ENCODE results near the gene AKAP5.
A peak's percentile ranks its signal among the peaks of the same experiment; 100 is the strongest.

AKAP5 gene

GRCh38 chr14:64502887-64503433 lies 37.7 kb downstream of the AKAP5 start:
- H3K4me3 ChIP-seq (ENCODE audit: low read length), result peak overlapping the region; percentile 94
- DNase-seq (ENCODE audit: low read depth), result peak; percentile 13
- TF ChIP-seq CTCF (conservative IDR thresholded peaks at IDR 0.05; ENCODE audit: low read length), result no peak

DNA sequence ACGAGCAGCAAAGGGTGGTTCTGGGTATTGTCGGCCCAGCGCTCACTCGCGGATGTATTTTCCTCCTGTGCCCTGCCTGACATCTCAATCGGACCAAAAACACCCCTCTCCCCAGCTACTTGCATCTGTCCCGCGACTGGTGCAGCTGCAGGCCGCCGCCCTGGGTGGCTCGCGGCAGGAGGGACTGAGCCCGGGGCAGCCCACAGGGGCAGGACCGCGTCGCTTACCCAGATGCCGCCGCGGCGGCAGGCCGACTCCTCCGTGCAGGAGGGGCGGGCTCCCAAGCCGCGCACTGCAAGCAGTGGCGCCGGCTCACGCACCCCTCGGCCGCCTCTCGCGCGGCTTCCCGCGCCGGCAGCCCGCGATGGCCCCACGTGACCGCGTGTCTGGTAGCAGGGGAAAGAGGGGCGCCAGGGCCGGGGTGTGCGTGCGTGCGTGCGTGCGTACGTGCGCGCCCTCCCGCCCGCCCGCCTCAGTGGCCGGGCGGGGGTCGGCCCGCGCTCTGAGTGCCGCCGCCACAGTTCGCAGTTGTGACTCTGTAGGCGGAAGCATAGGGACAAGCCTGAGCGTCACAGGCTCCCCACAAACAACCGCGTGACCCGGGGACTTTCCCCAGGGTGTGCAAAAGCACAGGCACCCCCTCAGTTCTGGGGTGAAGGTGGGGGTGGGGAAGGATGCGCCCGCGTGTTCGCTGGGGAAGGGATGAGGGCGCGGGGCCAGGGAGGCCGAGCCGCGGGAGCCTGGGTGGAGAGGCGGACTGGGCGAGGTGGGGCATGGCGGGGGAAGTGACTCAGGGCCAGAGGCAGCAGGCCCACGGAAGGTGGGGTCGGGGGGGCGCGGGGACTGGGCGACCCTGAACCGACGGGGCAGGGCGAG lies 38.4 kb downstream of the AKAP5 start, which contains the start of gene ZBTB25:
TSS of gene ZBTB25 (minus strand) at position 405 of the 876 bp plus-strand sequence. CDS start 13,305 bp downstream, outside the sequence.
- H3K4me3 ChIP-seq (ENCODE audit: low read length), result peak within 1 kb of the TSS; percentile 94
- peak; percentile 95 for DNase-seq (ENCODE audit: low read depth)
- TF ChIP-seq CTCF (conservative IDR thresholded peaks at IDR 0.05; ENCODE audit: low read length), result no peak

DNA sequence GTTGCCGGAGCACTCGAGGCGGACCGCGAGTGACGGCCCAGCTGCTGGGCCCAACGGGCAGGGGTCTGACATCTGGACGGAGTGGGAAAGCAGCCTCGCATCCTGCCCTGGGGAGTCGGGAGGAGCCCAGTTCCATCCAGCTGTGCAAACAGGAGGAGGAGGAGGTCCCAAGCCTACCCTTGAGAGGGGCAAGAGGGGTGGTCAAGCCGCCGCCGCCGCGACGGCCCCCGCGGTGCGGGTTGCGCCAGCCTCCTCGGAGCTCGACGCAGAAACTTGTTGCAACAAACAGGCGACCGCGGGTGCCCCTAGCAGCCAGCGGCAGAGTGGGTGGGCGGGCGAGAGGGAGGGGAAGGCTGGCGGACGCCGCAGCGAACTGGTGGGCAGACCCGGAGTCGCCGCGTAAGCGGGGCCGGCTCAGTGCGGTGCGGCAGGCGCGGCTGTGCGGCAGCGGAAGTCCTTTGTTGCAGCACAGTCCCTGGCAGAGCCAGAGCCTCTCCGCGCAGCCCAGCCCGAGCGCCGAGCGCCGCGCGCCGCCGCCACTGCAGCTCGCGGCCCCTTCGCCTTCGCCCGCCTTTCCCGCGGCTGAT lies 39.1 kb downstream of the AKAP5 start, which contains the start of gene ZBTB1:
TSS of gene ZBTB1 (plus strand) at position 461 of the 587 bp plus-strand sequence. CDS start 16,735 bp downstream, outside the sequence.
- peak within 1 kb of the TSS; percentile 86 for H3K4me3 ChIP-seq (ENCODE audit: low read length)
- peak; percentile 92 for DNase-seq (ENCODE audit: low read depth)
- TF ChIP-seq CTCF (conservative IDR thresholded peaks at IDR 0.05; ENCODE audit: low read length), result no peak

DNA sequence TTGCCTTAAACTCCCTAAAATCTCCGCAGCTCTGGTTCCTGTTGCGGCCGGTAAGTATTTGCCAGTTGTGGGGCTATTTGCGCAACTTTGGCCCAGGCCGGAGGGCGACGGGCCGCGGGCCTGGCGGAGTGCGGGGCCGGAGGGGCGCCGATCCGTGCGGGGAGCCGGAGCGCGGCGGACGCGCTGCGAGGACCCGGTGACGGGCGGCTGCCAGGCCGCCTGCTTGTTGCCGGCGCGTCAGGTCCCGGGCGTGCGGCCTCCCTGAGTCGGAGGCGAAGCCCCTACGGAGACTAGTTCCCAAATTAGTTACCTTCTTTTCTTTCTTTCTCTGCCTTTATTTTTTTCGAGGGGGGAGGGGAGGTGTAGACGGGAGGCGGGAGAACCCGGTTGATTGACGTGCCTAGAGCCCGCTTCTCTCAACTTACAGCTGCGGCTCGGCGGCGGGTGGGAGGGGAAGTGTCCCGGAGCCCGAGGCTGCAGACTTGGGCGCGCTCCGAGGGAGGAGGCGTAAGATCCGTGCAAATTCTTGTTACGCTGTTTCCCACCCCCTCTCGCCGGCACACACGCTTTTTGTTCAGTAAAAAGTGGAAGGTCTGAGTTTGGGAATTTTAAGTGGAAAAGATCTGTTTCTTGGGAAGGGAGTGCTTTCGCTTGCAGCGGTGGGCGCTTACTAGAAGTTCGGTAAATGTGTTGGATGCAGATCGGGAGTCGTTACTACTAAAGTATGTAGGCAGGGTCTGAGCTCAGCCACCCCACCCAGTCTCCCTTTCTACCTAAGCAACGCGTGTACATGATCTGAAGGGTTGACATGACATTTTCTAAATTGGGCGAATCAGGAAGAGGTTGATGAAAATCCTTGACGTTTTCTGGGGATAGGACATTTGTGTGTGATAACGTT lies 39.8 kb downstream of the AKAP5 start:
- no peak for TF ChIP-seq CTCF (conservative IDR thresholded peaks at IDR 0.05; ENCODE audit: low read length)
- DNase-seq (ENCODE audit: low read depth), result peak; percentile 85
- peak overlapping the region; percentile 86 for H3K4me3 ChIP-seq (ENCODE audit: low read length)

GRCh38 chr14:64506721-64507120 lies 41.4 kb downstream of the AKAP5 start:
- TF ChIP-seq CTCF (conservative IDR thresholded peaks at IDR 0.05; ENCODE audit: low read length), result no peak
- no peak for DNase-seq (ENCODE audit: low read depth)
- H3K4me3 ChIP-seq (ENCODE audit: low read length), result peak overlapping the region; percentile 36

GRCh38 chr14:64507376-64508156 lies 42.3 kb downstream of the AKAP5 start:
- peak overlapping the region; percentile 36 for H3K4me3 ChIP-seq (ENCODE audit: low read length)
- no peak for TF ChIP-seq CTCF (conservative IDR thresholded peaks at IDR 0.05; ENCODE audit: low read length)
- DNase-seq (ENCODE audit: low read depth), result no peak

Measured in AG10803 (cell line).